GM12878 (cell line): ENCODE data around the gene CELA3B. TPM values are rescaled to one million over a fixed set of nuclear protein-coding genes. Genes with fewer than 3 reads are reported as not detected.

Experiments used
- CHD1 ChIP-seq: IDR thresholded peaks from 2 replicates; pipeline ENCODE4 v1.6.1; 2012; ENCODE audit warnings: low read depth, low read length, improper control_type of control experiment
- CREB1 ChIP-seq: IDR thresholded peaks from 2 replicates; pipeline ENCODE4 v1.6.1; 2012; ENCODE audit warnings: low read depth, mild to moderate bottlenecking, inconsistent platforms
- DPF2 ChIP-seq: fragments of 450-650 bp; IDR thresholded peaks from 2 replicates; pipeline ENCODE4 v1.6.1; 2017; ENCODE audit warnings: mild to moderate bottlenecking
- E4F1 ChIP-seq: fragments of 450-650 bp; IDR thresholded peaks from 2 replicates; pipeline ENCODE4 v1.6.1; 2018; ENCODE audit warnings: borderline replicate concordance, mild to moderate bottlenecking; ENCODE audit not compliant: partially characterized antibody
- ETV6 ChIP-seq, 2 experiments: fragments of 450-650 bp in 1 of 2; IDR thresholded peaks in 1 of 2; conservative IDR thresholded peaks in 1 of 2; 2 replicates each; pipeline ENCODE4 v1.6.1; 2014; ENCODE audit warnings: antibody characterized with exemption in 1 of 2, borderline replicate concordance in 1 of 2, low read depth in 1 of 2, mild to moderate bottlenecking in 1 of 2, moderate library complexity in 1 of 2
- HDGF ChIP-seq: fragments of 450-650 bp; IDR thresholded peaks from 2 replicates; pipeline ENCODE4 v1.6.1; 2016; ENCODE audit warnings: antibody characterized with exemption
- IRF3 ChIP-seq: fragments of 450-650 bp; IDR thresholded peaks from 2 replicates; pipeline ENCODE4 v1.6.1; 2014; ENCODE audit warnings: mild to moderate bottlenecking
- LARP7 ChIP-seq: fragments of 450-650 bp; IDR thresholded peaks from 2 replicates; pipeline ENCODE4 v1.6.1; 2017; ENCODE audit warnings: mild to moderate bottlenecking
- NFYB ChIP-seq: IDR thresholded peaks from 2 replicates; pipeline ENCODE4 v1.6.1; 2011; ENCODE audit warnings: low read depth, mild to moderate bottlenecking, low read length, improper control_type of control experiment, moderate library complexity; ENCODE audit not compliant: insufficient read depth
- NR2C1 ChIP-seq: fragments of 450-650 bp; IDR thresholded peaks from 2 replicates; pipeline ENCODE4 v1.6.1; 2017; ENCODE audit warnings: antibody characterized with exemption, mild to moderate bottlenecking, moderate library complexity
- PML ChIP-seq: IDR thresholded peaks from 2 replicates; pipeline ENCODE4 v1.6.1; 2012; ENCODE audit warnings: low read length, inconsistent platforms
- POLR2A ChIP-seq: IDR thresholded peaks from 2 replicates; pipeline ENCODE4 v1.6.1; 2011; ENCODE audit warnings: low read depth, mild to moderate bottlenecking, low read length
- POLR2AphosphoS5 ChIP-seq: IDR thresholded peaks from 2 replicates; pipeline ENCODE4 v1.6.1; 2011; ENCODE audit warnings: mild to moderate bottlenecking, low read length, inconsistent platforms
- RB1 ChIP-seq: fragments of 450-650 bp; formaldehyde crosslinking; IDR thresholded peaks from 2 replicates; pipeline ENCODE4 v1.6.1; 2017; ENCODE audit warnings: mild to moderate bottlenecking, borderline replicate concordance
- ZBED1 ChIP-seq: IDR thresholded peaks from 2 replicates; pipeline ENCODE4 v1.6.1; 2016; ENCODE audit warnings: borderline replicate concordance
- ZNF687 ChIP-seq: fragments of 450-650 bp; IDR thresholded peaks from 2 replicates; pipeline ENCODE4 v1.6.1; 2017; ENCODE audit warnings: mild to moderate bottlenecking, moderate library complexity
- polyA plus RNA-seq, 11 experiments: library from polyadenylated mRNA; depleted of rRNA in 4 of 11; unstranded in 6 of 11; stranded (reverse) in 5 of 11; fragments of >200 nt; fragmentation: Nextera tagmentation in 4 of 11; fragmentation: Illumina TruSeq in 1 of 11; extraction: Ambion mirVana in 4 of 11; extraction: Trizol in 1 of 11; gene quantifications; 1 replicate in 1 of 11; 2 replicates in 10 of 11; pipeline versions ENCODE4 v1.2.1 to v1.2.3, GENCODE V29; 2011 to 2016; ENCODE audit warnings: inconsistent platforms in 2 of 11, missing spikeins in 2 of 11, low read depth in 1 of 11
- total RNA-seq, 4 experiments: library from RNA; depleted of rRNA in 3 of 4; stranded (reverse); fragments of >200 nt in 3 of 4; fragmentation: Illumina TruSeq in 1 of 4; extraction: Trizol in 1 of 4; gene quantifications; 2 replicates each; pipeline versions ENCODE4 v1.2.1 to v1.2.3, GENCODE V29; 2013 to 2021
- TF ChIP-seq, protein P1 (sequence below): fragments of 450-650 bp; IDR thresholded peaks from 2 replicates; pipeline ENCODE4 v1.6.1; 2017; ENCODE audit warnings: low read depth, mild to moderate bottlenecking, moderate library complexity
- TF ChIP-seq, protein P2 (sequence below): IDR thresholded peaks from 2 replicates; pipeline ENCODE4 v1.6.1; 2011; ENCODE audit warnings: borderline replicate concordance, low read depth, mild to moderate bottlenecking, moderate library complexity, low read length; ENCODE audit not compliant: insufficient read depth, poor library complexity, severe bottlenecking

The CELA3B gene
- total and polyA plus RNA-seq, 10 of the 15 experiments (the other 5 are each of a cell fraction or from before 2014, with no cell fraction given) = 4.1 TPM; not detected in 9

- TF ChIP-seq ZNF687 (peak; percentile 74), ETV6 (conservative IDR thresholded peaks at IDR 0.05 in 1 of 2, IDR thresholded peaks at IDR 0.05 in 1 of 2; ENCODE audit: borderline replicate concordance in 1 of 2, low read depth in 1 of 2) (peak in 1 of 2 experiments; percentile 60; a peak in 1 of 4 replicates), CHD1 (no peak), DPF2 (peak; percentile 95), NR2C1 (no peak), POLR2AphosphoS5 (peak; percentile 74), NFYB (no peak), RB1 (0 out of 2 replicates have a peak, but pooled peaks have one; percentile 18), IRF3 (no peak), ZBED1 (peak; percentile 41; the same call in 1 of the 2 replicates), POLR2A (peak; percentile 62), CREB1 (peak; percentile 75), E4F1 (peak; percentile 64), HDGF (peak; percentile 89), PML (0 out of 2 replicates have a peak, but pooled peaks have one; percentile 24), LARP7 (peak; percentile 46; the same call in 1 of the 2 replicates)
- TF ChIP-seq, protein P1, sequence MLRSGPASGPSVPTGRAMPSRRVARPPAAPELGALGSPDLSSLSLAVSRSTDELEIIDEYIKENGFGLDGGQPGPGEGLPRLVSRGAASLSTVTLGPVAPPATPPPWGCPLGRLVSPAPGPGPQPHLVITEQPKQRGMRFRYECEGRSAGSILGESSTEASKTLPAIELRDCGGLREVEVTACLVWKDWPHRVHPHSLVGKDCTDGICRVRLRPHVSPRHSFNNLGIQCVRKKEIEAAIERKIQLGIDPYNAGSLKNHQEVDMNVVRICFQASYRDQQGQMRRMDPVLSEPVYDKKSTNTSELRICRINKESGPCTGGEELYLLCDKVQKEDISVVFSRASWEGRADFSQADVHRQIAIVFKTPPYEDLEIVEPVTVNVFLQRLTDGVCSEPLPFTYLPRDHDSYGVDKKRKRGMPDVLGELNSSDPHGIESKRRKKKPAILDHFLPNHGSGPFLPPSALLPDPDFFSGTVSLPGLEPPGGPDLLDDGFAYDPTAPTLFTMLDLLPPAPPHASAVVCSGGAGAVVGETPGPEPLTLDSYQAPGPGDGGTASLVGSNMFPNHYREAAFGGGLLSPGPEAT = peak; percentile 67; the same call in 1 of the 2 replicates
- TF ChIP-seq, protein P2, sequence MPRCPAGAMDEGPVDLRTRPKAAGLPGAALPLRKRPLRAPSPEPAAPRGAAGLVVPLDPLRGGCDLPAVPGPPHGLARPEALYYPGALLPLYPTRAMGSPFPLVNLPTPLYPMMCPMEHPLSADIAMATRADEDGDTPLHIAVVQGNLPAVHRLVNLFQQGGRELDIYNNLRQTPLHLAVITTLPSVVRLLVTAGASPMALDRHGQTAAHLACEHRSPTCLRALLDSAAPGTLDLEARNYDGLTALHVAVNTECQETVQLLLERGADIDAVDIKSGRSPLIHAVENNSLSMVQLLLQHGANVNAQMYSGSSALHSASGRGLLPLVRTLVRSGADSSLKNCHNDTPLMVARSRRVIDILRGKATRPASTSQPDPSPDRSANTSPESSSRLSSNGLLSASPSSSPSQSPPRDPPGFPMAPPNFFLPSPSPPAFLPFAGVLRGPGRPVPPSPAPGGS = peak; percentile 59
Measured at GRCh38 chr1:22018583-22019559, 42.0 kb downstream of the CELA3B start (continued).
